Measurements from ENCODE around the gene MYH9. TPM values are rescaled to one million over a fixed set of nuclear protein-coding genes. Genes with fewer than 3 reads are reported as not detected.
A peak's percentile ranks its signal among the peaks of the same experiment; 100 is the strongest.

MYH9 gene
- total and polyA plus RNA-seq, 2 experiments from 2014 or later, result 58.4 to 233 TPM

DNA sequence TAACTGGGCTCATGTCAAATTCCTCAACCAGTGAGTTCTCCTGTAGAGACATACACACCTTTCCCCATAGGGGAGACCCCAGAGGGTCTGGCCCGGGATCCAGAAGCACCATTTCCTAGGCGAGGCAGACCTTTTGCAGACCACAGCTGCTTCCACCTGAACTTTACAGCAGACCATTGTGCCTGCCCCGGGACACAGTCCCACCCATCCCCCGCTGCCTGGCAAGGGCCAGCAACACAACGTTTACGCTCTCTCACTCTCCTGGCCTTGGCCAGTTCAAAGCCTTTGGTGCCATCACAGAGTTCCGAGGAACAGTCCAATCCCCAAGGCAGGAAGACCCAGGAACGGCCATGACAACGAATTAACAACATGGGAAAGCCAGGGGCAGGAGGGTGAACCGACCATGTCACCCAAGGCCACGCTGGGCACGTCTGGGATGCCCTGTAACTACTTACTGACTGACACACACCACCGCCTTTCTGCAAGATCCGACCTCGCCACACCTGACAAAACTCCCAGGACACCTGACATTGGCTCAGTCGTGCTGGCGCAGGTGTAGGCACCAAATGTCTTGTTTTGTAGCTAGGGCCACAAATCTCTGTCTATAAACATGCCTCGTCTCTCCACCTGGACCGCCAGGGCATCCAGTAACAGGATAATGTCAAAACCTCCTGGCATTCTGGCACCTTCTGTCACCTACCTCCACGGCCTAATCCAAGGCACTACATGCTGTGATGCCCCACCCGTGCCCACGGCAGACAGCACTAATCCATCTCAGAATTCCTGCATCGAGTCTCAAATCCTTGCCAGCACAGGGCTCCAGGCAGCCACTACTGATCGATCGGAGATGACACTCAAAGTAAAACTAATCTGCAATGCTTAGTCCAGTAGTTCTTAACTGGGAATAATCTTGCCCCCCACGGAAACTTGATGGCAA lies 51.3 kb downstream of the MYH9 start:
- Histone ChIP-seq H3K27ac (ENCODE audit: low read depth) (peak overlapping the region; percentile 81), H3K36me3 (ENCODE audit: insufficient read depth) (peaks cover 42% of the 10 kb centered on the region), H3K27me3 (ENCODE audit: insufficient read depth) (no peaks in the 10 kb centered on the region), H4K20me1 (replicated peaks; ENCODE audit: insufficient read depth) (peaks cover 49% of the 10 kb centered on the region), H3K4me3 (no peak overlapping the region), H3K4me2 (no peak overlapping the region), H2AFZ (no peak overlapping the region), H3K4me1 (ENCODE audit: insufficient read depth) (peaks cover 18% of the 10 kb centered on the region; the same call in 1 of the 2 replicates), H3K9me2 (ENCODE audit: insufficient read depth) (no peaks in the 10 kb centered on the region), H3K79me2 (replicated peaks; ENCODE audit: insufficient read depth) (peaks cover 93% of the 10 kb centered on the region), H3F3A (replicated peaks; ENCODE audit: low read depth) (peaks cover under 1% of the 10 kb centered on the region; the same call in 1 of the 2 replicates)
- H3K36me3 Mint-ChIP-seq (ENCODE audit: low read depth), result peaks cover 83% of the 10 kb centered on the region
- DNase-seq (ENCODE audit: low spot score), result no peak
- H3K27ac Mint-ChIP-seq, result peak overlapping the region; percentile 91
- no peaks in the 10 kb centered on the region for H3K9me3 Mint-ChIP-seq
- H3K4me3 Mint-ChIP-seq, result no peak overlapping the region; the same call in 2 of the 3 replicates
- H3K4me1 Mint-ChIP-seq, result peaks cover 61% of the 10 kb centered on the region
- TF ChIP-seq, protein P1, sequence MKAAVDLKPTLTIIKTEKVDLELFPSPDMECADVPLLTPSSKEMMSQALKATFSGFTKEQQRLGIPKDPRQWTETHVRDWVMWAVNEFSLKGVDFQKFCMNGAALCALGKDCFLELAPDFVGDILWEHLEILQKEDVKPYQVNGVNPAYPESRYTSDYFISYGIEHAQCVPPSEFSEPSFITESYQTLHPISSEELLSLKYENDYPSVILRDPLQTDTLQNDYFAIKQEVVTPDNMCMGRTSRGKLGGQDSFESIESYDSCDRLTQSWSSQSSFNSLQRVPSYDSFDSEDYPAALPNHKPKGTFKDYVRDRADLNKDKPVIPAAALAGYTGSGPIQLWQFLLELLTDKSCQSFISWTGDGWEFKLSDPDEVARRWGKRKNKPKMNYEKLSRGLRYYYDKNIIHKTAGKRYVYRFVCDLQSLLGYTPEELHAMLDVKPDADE (IDR thresholded peaks at IDR 0.05), result no peak
- TF ChIP-seq CREB1 (CRISPR knock-in tag; IDR thresholded peaks at IDR 0.05; ENCODE audit: low read depth) (no peak), EZH2phosphoT487 (IDR thresholded peaks at IDR 0.05; ENCODE audit: unreplicated experiment) (no peak), CTCF (conservative IDR thresholded peaks at IDR 0.05; ENCODE audit: low read depth in 2 of 2) (no peak), JUNB (IDR thresholded peaks at IDR 0.05; ENCODE audit: unreplicated experiment) (no peak), ZNF331 (CRISPR knock-in tag; IDR thresholded peaks at IDR 0.05; ENCODE audit: low read depth) (no peak), EZH2 (IDR thresholded peaks at IDR 0.05; ENCODE audit: low read depth, unreplicated experiment) (no peak), POLR2AphosphoS5 (IDR thresholded peaks at IDR 0.05; ENCODE audit: low read depth) (no peak), NANOG (IDR thresholded peaks at IDR 0.05; ENCODE audit: borderline replicate concordance) (no peak), STAT1 (IDR thresholded peaks at IDR 0.05; ENCODE audit: unreplicated experiment) (no peak), ZNF114 (CRISPR knock-in tag; IDR thresholded peaks at IDR 0.05) (no peak)
- TF ChIP-seq, protein P2, sequence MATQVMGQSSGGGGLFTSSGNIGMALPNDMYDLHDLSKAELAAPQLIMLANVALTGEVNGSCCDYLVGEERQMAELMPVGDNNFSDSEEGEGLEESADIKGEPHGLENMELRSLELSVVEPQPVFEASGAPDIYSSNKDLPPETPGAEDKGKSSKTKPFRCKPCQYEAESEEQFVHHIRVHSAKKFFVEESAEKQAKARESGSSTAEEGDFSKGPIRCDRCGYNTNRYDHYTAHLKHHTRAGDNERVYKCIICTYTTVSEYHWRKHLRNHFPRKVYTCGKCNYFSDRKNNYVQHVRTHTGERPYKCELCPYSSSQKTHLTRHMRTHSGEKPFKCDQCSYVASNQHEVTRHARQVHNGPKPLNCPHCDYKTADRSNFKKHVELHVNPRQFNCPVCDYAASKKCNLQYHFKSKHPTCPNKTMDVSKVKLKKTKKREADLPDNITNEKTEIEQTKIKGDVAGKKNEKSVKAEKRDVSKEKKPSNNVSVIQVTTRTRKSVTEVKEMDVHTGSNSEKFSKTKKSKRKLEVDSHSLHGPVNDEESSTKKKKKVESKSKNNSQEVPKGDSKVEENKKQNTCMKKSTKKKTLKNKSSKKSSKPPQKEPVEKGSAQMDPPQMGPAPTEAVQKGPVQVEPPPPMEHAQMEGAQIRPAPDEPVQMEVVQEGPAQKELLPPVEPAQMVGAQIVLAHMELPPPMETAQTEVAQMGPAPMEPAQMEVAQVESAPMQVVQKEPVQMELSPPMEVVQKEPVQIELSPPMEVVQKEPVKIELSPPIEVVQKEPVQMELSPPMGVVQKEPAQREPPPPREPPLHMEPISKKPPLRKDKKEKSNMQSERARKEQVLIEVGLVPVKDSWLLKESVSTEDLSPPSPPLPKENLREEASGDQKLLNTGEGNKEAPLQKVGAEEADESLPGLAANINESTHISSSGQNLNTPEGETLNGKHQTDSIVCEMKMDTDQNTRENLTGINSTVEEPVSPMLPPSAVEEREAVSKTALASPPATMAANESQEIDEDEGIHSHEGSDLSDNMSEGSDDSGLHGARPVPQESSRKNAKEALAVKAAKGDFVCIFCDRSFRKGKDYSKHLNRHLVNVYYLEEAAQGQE (IDR thresholded peaks at IDR 0.05; ENCODE audit: unreplicated experiment), result no peak
- TF ChIP-seq, protein P3, sequence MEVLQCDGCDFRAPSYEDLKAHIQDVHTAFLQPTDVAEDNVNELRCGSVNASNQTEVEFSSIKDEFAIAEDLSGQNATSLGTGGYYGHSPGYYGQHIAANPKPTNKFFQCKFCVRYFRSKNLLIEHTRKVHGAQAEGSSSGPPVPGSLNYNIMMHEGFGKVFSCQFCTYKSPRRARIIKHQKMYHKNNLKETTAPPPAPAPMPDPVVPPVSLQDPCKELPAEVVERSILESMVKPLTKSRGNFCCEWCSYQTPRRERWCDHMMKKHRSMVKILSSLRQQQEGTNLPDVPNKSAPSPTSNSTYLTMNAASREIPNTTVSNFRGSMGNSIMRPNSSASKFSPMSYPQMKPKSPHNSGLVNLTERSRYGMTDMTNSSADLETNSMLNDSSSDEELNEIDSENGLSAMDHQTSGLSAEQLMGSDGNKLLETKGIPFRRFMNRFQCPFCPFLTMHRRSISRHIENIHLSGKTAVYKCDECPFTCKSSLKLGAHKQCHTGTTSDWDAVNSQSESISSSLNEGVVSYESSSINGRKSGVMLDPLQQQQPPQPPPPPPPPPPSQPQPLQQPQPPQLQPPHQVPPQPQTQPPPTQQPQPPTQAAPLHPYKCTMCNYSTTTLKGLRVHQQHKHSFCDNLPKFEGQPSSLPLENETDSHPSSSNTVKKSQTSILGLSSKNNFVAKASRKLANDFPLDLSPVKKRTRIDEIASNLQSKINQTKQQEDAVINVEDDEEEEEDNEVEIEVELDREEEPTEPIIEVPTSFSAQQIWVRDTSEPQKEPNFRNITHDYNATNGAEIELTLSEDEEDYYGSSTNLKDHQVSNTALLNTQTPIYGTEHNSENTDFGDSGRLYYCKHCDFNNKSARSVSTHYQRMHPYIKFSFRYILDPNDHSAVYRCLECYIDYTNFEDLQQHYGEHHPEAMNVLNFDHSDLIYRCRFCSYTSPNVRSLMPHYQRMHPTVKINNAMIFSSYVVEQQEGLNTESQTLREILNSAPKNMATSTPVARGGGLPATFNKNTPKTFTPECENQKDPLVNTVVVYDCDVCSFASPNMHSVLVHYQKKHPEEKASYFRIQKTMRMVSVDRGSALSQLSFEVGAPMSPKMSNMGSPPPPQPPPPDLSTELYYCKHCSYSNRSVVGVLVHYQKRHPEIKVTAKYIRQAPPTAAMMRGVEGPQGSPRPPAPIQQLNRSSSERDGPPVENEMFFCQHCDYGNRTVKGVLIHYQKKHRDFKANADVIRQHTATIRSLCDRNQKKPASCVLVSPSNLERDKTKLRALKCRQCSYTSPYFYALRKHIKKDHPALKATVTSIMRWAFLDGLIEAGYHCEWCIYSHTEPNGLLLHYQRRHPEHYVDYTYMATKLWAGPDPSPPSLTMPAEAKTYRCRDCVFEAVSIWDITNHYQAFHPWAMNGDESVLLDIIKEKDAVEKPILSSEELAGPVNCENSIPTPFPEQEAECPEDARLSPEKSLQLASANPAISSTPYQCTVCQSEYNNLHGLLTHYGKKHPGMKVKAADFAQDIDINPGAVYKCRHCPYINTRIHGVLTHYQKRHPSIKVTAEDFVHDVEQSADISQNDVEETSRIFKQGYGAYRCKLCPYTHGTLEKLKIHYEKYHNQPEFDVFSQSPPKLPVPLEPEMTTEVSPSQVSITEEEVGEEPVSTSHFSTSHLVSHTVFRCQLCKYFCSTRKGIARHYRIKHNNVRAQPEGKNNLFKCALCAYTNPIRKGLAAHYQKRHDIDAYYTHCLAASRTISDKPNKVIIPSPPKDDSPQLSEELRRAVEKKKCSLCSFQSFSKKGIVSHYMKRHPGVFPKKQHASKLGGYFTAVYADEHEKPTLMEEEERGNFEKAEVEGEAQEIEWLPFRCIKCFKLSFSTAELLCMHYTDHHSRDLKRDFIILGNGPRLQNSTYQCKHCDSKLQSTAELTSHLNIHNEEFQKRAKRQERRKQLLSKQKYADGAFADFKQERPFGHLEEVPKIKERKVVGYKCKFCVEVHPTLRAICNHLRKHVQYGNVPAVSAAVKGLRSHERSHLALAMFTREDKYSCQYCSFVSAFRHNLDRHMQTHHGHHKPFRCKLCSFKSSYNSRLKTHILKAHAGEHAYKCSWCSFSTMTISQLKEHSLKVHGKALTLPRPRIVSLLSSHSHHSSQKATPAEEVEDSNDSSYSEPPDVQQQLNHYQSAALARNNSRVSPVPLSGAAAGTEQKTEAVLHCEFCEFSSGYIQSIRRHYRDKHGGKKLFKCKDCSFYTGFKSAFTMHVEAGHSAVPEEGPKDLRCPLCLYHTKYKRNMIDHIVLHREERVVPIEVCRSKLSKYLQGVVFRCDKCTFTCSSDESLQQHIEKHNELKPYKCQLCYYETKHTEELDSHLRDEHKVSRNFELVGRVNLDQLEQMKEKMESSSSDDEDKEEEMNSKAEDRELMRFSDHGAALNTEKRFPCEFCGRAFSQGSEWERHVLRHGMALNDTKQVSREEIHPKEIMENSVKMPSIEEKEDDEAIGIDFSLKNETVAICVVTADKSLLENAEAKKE (CRISPR knock-in tag; IDR thresholded peaks at IDR 0.05), result no peak
- ATAC-seq, result no peak
- H3K27me3 Mint-ChIP-seq (ENCODE audit: insufficient read depth, low read depth, poor library complexity), result peaks cover 10% of the 10 kb centered on the region
